Mammary epithelial cell (primary cell): Measurements from ENCODE around the gene CCDC148.

ENCODE experiments used
- EZH2 ChIP-seq: IDR thresholded peaks from 2 replicates; pipeline ENCODE4 v1.6.1; 2012; ENCODE audit warnings: low read length, inconsistent platforms, borderline replicate concordance
- TF ChIP-seq, protein P1 (sequence below), 2 donors: IDR thresholded peaks in 1 of 2; conservative IDR thresholded peaks in 1 of 2; 2 replicates each; pipeline ENCODE4 v1.5.1; 2011 to 2012; ENCODE audit warnings: inconsistent platforms in 2 of 2, low read length in 2 of 2, mild to moderate bottlenecking in 2 of 2, control low read depth in 1 of 2, low read depth in 1 of 2; ENCODE audit not compliant: insufficient read depth in 1 of 2; ENCODE audit errors: extremely low read depth in 1 of 2

DNA sequence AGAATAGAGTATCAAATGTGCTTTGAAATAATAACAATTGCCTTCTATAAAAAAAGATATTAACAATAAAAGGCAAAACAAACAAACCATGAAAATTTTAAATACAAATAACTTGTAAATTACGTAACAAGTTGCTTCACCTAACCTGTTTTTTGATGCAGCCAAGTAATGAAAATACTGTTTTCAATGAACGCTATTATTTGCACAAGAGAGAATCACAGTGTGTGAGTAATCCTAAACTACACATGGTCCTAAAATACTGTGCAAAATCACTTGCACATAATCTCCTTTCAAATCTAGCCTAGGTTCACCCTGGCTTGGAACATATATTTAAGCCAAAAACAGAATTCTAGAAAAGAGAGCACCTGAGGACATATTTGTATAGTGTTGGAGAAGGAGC is 98.9 kb downstream of the CCDC148 start:
- no peak for TF ChIP-seq EZH2
- TF ChIP-seq, protein P1, sequence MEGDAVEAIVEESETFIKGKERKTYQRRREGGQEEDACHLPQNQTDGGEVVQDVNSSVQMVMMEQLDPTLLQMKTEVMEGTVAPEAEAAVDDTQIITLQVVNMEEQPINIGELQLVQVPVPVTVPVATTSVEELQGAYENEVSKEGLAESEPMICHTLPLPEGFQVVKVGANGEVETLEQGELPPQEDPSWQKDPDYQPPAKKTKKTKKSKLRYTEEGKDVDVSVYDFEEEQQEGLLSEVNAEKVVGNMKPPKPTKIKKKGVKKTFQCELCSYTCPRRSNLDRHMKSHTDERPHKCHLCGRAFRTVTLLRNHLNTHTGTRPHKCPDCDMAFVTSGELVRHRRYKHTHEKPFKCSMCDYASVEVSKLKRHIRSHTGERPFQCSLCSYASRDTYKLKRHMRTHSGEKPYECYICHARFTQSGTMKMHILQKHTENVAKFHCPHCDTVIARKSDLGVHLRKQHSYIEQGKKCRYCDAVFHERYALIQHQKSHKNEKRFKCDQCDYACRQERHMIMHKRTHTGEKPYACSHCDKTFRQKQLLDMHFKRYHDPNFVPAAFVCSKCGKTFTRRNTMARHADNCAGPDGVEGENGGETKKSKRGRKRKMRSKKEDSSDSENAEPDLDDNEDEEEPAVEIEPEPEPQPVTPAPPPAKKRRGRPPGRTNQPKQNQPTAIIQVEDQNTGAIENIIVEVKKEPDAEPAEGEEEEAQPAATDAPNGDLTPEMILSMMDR (conservative IDR thresholded peaks at IDR 0.05 in 1 of 2, IDR thresholded peaks at IDR 0.05 in 1 of 2; ENCODE audit: extremely low read depth in 1 of 2, insufficient read depth in 1 of 2, low read depth in 1 of 2, low read length in 2 of 2) = no peak
